Measurements from ENCODE around the gene STXBP5L. TPM values are rescaled to one million over a fixed set of nuclear protein-coding genes. Genes with fewer than 3 reads are reported as not detected.
"Not testable (repeated sequence)": the region's sequence is repeated elsewhere in the genome, so short reads cannot be mapped to it uniquely, and the experiment has no call there.

The STXBP5L gene
- total and polyA plus RNA-seq, 2 donors from 2014 or later = not detected

- Histone ChIP-seq H3K27me3 (ENCODE audit: control insufficient read depth, insufficient read depth, low read length) (no peaks in the 10 kb centered on the region), H3K9ac (ENCODE audit: low read length in 3 of 3) (no peak overlapping the region), H3K36me3 (ENCODE audit: control insufficient read depth in 2 of 3, insufficient read depth in 3 of 3, low read length in 3 of 3) (no peaks in the 10 kb centered on the region), H3K9me3 (ENCODE audit: control insufficient read depth in 2 of 3, insufficient read depth in 1 of 3, low read length in 3 of 3) (no peaks in the 10 kb centered on the region), H3K4me3 (ENCODE audit: low read length in 3 of 3) (no peak overlapping the region), H3K4me1 (ENCODE audit: control insufficient read depth in 2 of 3, insufficient read depth in 2 of 3, low read depth in 1 of 3, low read length in 3 of 3) (no peaks in the 10 kb centered on the region), H3K27ac (ENCODE audit: low read depth in 2 of 2, low read length in 2 of 2) (no peak overlapping the region)
- no peak for TF ChIP-seq CTCF (IDR thresholded peaks at IDR 0.05; ENCODE audit: borderline replicate concordance, extremely low read depth, insufficient read depth)
- FAIRE-seq (no peak), DNase-seq (no peak)
- intact Hi-C loops (cut with DNase I) = no loop called here
Observed at GRCh38 chr3:121165397-121165837, 257.4 kb downstream of the STXBP5L start.

GRCh38 chr3:121167374-121168139 lies 259.6 kb downstream of the STXBP5L start:
- TF ChIP-seq CTCF (IDR thresholded peaks at IDR 0.05; ENCODE audit: borderline replicate concordance, extremely low read depth, insufficient read depth) = no peak
- H3K27ac ChIP-seq (ENCODE audit: low read depth in 2 of 2, low read length in 2 of 2) = no peak overlapping the region
- no peaks in the 10 kb centered on the region for H3K4me1 ChIP-seq (ENCODE audit: control insufficient read depth in 2 of 3, insufficient read depth in 2 of 3, low read depth in 1 of 3, low read length in 3 of 3)
- peak in 1 of 5 donors; percentile 32 for DNase-seq
- peaks cover 0 to 2% (median 0%) of the 10 kb centered on the region in 3 donors for H3K9me3 ChIP-seq (ENCODE audit: control insufficient read depth in 2 of 3, insufficient read depth in 1 of 3, low read length in 3 of 3)
- no peaks in the 10 kb centered on the region for H3K36me3 ChIP-seq (ENCODE audit: control insufficient read depth in 2 of 3, insufficient read depth in 3 of 3, low read length in 3 of 3)
- H3K27me3 ChIP-seq (ENCODE audit: control insufficient read depth, insufficient read depth, low read length) = no peaks in the 10 kb centered on the region
- intact Hi-C loops (cut with DNase I) = no loop called here
- no peak overlapping the region for H3K9ac ChIP-seq (ENCODE audit: low read length in 3 of 3)
- no peak for FAIRE-seq
- H3K4me3 ChIP-seq (ENCODE audit: low read length in 3 of 3) = no peak overlapping the region

- DNase-seq = no peak
Observed at GRCh38 chr3:121175083-121175482, 267.1 kb downstream of the STXBP5L start.

GRCh38 chr3:121190626-121191025 lies 282.6 kb downstream of the STXBP5L start:
- FAIRE-seq; H3K27me3 ChIP-seq (ENCODE audit: control insufficient read depth, insufficient read depth, low read length); intact Hi-C loops (cut with DNase I); H3K36me3 ChIP-seq (ENCODE audit: control insufficient read depth in 2 of 3, insufficient read depth in 3 of 3, low read length in 3 of 3); H3K27ac ChIP-seq (ENCODE audit: low read depth in 2 of 2, low read length in 2 of 2); H3K9me3 ChIP-seq (ENCODE audit: control insufficient read depth in 2 of 3, insufficient read depth in 1 of 3, low read length in 3 of 3); H3K4me3 ChIP-seq (ENCODE audit: low read length in 3 of 3); H3K9ac ChIP-seq (ENCODE audit: low read length in 3 of 3); H3K4me1 ChIP-seq (ENCODE audit: control insufficient read depth in 2 of 3, insufficient read depth in 2 of 3, low read depth in 1 of 3, low read length in 3 of 3): not testable (repeated sequence)
- DNase-seq = peak in 1 of 5 donors; percentile 51

More at GRCh38 chr3:121175083-121175482, 267.1 kb downstream of the STXBP5L start:
- Histone ChIP-seq H3K9ac (ENCODE audit: low read length in 3 of 3) (no peak overlapping the region), H3K36me3 (ENCODE audit: control insufficient read depth in 2 of 3, insufficient read depth in 3 of 3, low read length in 3 of 3) (no peaks in the 10 kb centered on the region), H3K4me1 (ENCODE audit: control insufficient read depth in 2 of 3, insufficient read depth in 2 of 3, low read depth in 1 of 3, low read length in 3 of 3) (no peaks in the 10 kb centered on the region), H3K4me3 (ENCODE audit: low read length in 3 of 3) (no peak overlapping the region), H3K9me3 (ENCODE audit: control insufficient read depth in 2 of 3, insufficient read depth in 1 of 3, low read length in 3 of 3) (peaks cover 0 to 6% (median 2%) of the 10 kb centered on the region in 3 donors), H3K27me3 (ENCODE audit: control insufficient read depth, insufficient read depth, low read length) (no peaks in the 10 kb centered on the region), H3K27ac (ENCODE audit: low read depth in 2 of 2, low read length in 2 of 2) (no peak overlapping the region)
- intact Hi-C loops (cut with DNase I) = no loop called here
- no peak for TF ChIP-seq CTCF (IDR thresholded peaks at IDR 0.05; ENCODE audit: borderline replicate concordance, extremely low read depth, insufficient read depth)
- FAIRE-seq = no peak
